Measurements from ENCODE around the gene IL17RA. TPM values are rescaled to one million over a fixed set of nuclear protein-coding genes. Genes with fewer than 3 reads are reported as not detected.

The IL17RA gene
- total and polyA plus RNA-seq, 8 donors = 7.6 to 61.6 (median 8.4) TPM

- TF ChIP-seq CTCF (IDR thresholded peaks at IDR 0.05) = no peak
- peaks cover 13 to 55% of the 10 kb centered on the region in 2 donors for H3K4me1 ChIP-seq
- no peak for DNase-seq
- no peaks in the 10 kb centered on the region for H3K9me3 ChIP-seq
- intact Hi-C loops (cut with DNase I) = no loop called here
- H3K36me3 ChIP-seq = no peaks in the 10 kb centered on the region
- ATAC-seq = no peak
- H3K27me3 ChIP-seq = no peaks in the 10 kb centered on the region
- H3K27ac ChIP-seq = no peak overlapping the region
- H3K4me3 ChIP-seq = no peak overlapping the region
These were observed 71.1 kb downstream of the IL17RA start for GRCh38 chr22:17155941-17156340.

DNA sequence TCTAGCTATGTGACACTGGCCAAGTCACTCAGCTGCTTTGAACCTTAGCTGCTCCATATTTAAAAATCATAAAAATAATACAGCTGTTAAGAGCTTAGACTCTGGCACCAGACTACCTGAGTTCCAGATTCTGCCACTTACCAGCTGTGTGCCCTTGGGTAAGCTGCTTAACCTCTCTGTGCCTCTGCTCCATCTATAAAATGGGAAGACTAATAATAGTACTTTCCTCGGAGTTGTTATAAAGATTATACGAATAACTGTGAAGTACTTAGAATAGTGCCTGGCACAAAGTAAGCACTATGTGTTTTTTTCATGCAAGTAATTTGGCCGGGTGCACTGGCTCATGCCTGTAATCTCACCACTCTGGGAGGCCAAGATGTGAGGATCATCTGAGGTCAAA is 72.9 kb downstream of the IL17RA start:
- no peak for TF ChIP-seq CTCF (IDR thresholded peaks at IDR 0.05)
- no peaks in the 10 kb centered on the region for H3K36me3 ChIP-seq
- intact Hi-C loops (cut with DNase I) = no loop called here
- peak overlapping the region in 1 of 2 donors; percentile 93 for H3K27ac ChIP-seq
- ATAC-seq (no peak), DNase-seq (no peak)
- no peaks in the 10 kb centered on the region for H3K9me3 ChIP-seq
- H3K4me3 ChIP-seq = peak overlapping the region in 1 of 2 donors; percentile 78
- H3K27me3 ChIP-seq = no peaks in the 10 kb centered on the region
- peaks cover 13 to 53% of the 10 kb centered on the region in 2 donors for H3K4me1 ChIP-seq

GRCh38 chr22:17158176-17158567 is 73.4 kb downstream of the IL17RA start:
- intact Hi-C loops (cut with DNase I) = no loop called here

DNA sequence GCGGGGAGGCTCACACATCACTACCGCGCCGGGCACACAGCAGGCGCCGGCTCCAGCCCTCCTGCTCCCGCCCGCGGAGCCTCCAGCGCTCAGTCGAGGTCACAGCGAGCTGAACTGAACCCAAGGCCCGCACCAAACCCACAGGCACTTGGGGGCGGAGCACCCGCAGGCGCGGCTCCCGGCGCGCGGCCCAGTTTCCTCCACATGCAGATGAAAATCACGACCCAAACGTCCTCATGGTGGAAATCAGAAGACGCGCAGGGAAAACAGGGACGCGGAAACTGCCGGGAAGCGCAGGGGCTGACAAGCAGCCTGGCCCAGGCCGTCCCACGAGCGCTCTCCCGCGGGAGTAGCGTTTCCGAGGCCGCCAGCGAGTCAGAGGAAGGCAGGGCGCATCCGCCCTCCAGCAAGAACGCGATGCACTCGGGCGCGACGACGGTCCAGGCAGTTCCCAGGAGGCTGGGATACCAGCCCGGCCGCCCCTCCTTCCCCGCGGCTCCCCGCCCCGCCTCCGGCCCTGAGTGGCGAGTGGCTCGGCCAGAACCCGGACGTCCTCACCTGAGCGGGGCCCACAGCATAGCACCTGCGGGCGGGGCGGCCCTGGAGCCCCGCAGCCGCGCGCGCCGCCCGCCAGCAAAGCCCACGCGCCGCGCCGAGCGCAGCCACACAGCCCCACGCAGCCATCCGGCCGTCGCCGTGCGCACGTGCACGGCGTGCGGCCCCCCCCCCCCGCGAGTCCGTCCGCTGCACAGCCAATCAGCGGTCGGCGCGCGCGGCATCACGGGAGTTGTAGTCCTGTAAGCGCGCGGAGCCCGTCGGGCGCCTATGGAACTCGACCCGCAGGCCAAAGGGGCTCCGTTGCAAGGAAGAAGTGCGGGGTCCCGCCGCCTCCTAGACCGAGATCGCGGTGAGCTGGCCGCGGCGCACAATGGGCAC is 74.0 kb downstream of the IL17RA start, which contains the start of gene HDHD5:
Gene HDHD5, minus strand, starts transcription at position 710 of the 936 bp plus-strand sequence. Its CDS starts 26 bp downstream, at position 684.
- Histone ChIP-seq H3K4me1 (peaks cover 13 to 48% of the 10 kb centered on the region in 2 donors), H3K27ac (peak within 1 kb of the TSS; percentile 92 to 93), H3K27me3 (no peaks in the 10 kb centered on the region), H3K36me3 (no peaks in the 10 kb centered on the region), H3K9me3 (no peaks in the 10 kb centered on the region), H3K4me3 (peak within 1 kb of the TSS; percentile 78 to 82)
- intact Hi-C loops (cut with DNase I) = no loop called here
- peak; percentile 91 to 95 (median 92) for DNase-seq
- no peak for TF ChIP-seq CTCF (IDR thresholded peaks at IDR 0.05)
- ATAC-seq = peak; percentile 93

More at GRCh38 chr22:17158176-17158567, 73.4 kb downstream of the IL17RA start:
- Histone ChIP-seq H3K36me3 (no peaks in the 10 kb centered on the region), H3K9me3 (no peaks in the 10 kb centered on the region), H3K4me3 (peak overlapping the region; percentile 78 to 82), H3K27ac (peak overlapping the region; percentile 92 to 93), H3K27me3 (no peaks in the 10 kb centered on the region), H3K4me1 (peaks cover 13 to 49% of the 10 kb centered on the region in 2 donors)
- ATAC-seq (no peak), DNase-seq (no peak)
- no peak for TF ChIP-seq CTCF (IDR thresholded peaks at IDR 0.05)

DNA sequence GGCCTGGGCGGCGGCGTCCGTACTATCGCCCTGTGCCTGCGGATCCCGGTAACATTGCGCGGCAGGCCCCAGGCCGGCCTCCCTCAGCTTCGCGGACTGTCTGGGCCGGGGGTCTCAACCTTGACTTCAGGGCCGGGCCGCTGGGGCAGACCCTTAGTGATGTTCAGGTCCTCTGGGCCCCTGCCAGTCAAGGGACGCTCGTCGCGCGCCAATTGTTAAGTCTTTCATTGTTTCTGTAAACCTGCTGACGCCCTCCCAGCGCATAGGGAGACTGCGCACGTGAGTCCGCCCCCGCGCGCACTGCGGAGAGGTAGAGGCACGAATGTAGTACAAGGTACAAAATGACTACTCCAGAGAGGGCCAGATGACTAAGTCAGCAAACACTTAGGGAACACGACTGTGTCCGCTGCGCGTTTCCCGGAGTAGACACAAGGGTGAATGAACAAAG is 74.7 kb downstream of the IL17RA start:
- no peaks in the 10 kb centered on the region for H3K36me3 ChIP-seq
- peak overlapping the region; percentile 78 to 82 for H3K4me3 ChIP-seq
- intact Hi-C loops (cut with DNase I) = no loop called here
- H3K4me1 ChIP-seq = peaks cover 13 to 45% of the 10 kb centered on the region in 2 donors
- H3K27ac ChIP-seq = peak overlapping the region; percentile 92 to 93
- no peaks in the 10 kb centered on the region for H3K27me3 ChIP-seq
- no peaks in the 10 kb centered on the region for H3K9me3 ChIP-seq
- no peak for TF ChIP-seq CTCF (IDR thresholded peaks at IDR 0.05)
- ATAC-seq = peak; percentile 73
- peak in 3 of 4 donors; percentile 52 to 89 (median 73) for DNase-seq
